ENCODE measurements around the gene PLA2G4E.

Gene PLA2G4E

GRCh38 chr15:42020713-42021273, at the start of gene PLA2G4E:
Gene PLA2G4E (minus strand): TSS chr15:42021042. CDS start chr15:42021030, 12 bp downstream.
- no peaks in the 10 kb centered on the region for H3K36me3 ChIP-seq (ENCODE audit: insufficient read depth, insufficient read length, low read length)
- no peaks in the 10 kb centered on the region for H3K4me1 ChIP-seq (ENCODE audit: insufficient read depth, insufficient read length)
- no peak for DNase-seq (ENCODE audit: low read depth, low spot score)
- TF ChIP-seq YY1 (IDR thresholded peaks at IDR 0.05; ENCODE audit: insufficient read depth, insufficient read length) (no peak), ZNF274 (IDR thresholded peaks at IDR 0.05; ENCODE audit: low read depth, low read length) (no peak), SUZ12 (IDR thresholded peaks at IDR 0.05; ENCODE audit: extremely low read depth, insufficient read depth, insufficient read length) (no peak)
- H3K9ac ChIP-seq (ENCODE audit: insufficient read length, low read depth), result no peak within 1 kb of the TSS
- H3K9me3 ChIP-seq (ENCODE audit: insufficient read depth, low read length), result peaks cover 33% of the 10 kb centered on the region; the same call in 1 of the 2 replicates
- no peaks in the 10 kb centered on the region for H3K27me3 ChIP-seq (ENCODE audit: insufficient read depth, insufficient read length)
- no peak within 1 kb of the TSS for H3K4me3 ChIP-seq (ENCODE audit: insufficient read length, low read depth)

- TF ChIP-seq ZNF274 (IDR thresholded peaks at IDR 0.05; ENCODE audit: low read depth, low read length) (no peak), SUZ12 (IDR thresholded peaks at IDR 0.05; ENCODE audit: extremely low read depth, insufficient read depth, insufficient read length) (no peak), YY1 (IDR thresholded peaks at IDR 0.05; ENCODE audit: insufficient read depth, insufficient read length) (no peak)
- Histone ChIP-seq H3K36me3 (ENCODE audit: insufficient read depth, insufficient read length, low read length) (no peaks in the 10 kb centered on the region), H3K4me3 (ENCODE audit: insufficient read length, low read depth) (no peak overlapping the region), H3K27me3 (ENCODE audit: insufficient read depth, insufficient read length) (no peaks in the 10 kb centered on the region), H3K4me1 (ENCODE audit: insufficient read depth, insufficient read length) (no peaks in the 10 kb centered on the region), H3K9me3 (ENCODE audit: insufficient read depth, low read length) (no peaks in the 10 kb centered on the region), H3K9ac (ENCODE audit: insufficient read length, low read depth) (no peak overlapping the region)
- DNase-seq (ENCODE audit: low read depth, low spot score), result no peak
These were observed 49.6 kb upstream of the PLA2G4E start for GRCh38 chr15:42070279-42070975.

GRCh38 chr15:42069496-42070278, 48.8 kb upstream of the PLA2G4E start:
- H3K4me1 ChIP-seq (ENCODE audit: insufficient read depth, insufficient read length), result no peaks in the 10 kb centered on the region
- no peaks in the 10 kb centered on the region for H3K9me3 ChIP-seq (ENCODE audit: insufficient read depth, low read length)
- H3K4me3 ChIP-seq (ENCODE audit: insufficient read length, low read depth), result no peak overlapping the region
- no peak for TF ChIP-seq ZNF274 (IDR thresholded peaks at IDR 0.05; ENCODE audit: low read depth, low read length)
- no peak for TF ChIP-seq YY1 (IDR thresholded peaks at IDR 0.05; ENCODE audit: insufficient read depth, insufficient read length)
- no peak for TF ChIP-seq SUZ12 (IDR thresholded peaks at IDR 0.05; ENCODE audit: extremely low read depth, insufficient read depth, insufficient read length)
- no peak overlapping the region for H3K9ac ChIP-seq (ENCODE audit: insufficient read length, low read depth)
- H3K27me3 ChIP-seq (ENCODE audit: insufficient read depth, insufficient read length), result no peaks in the 10 kb centered on the region
- DNase-seq (ENCODE audit: low read depth, low spot score), result no peak
- no peaks in the 10 kb centered on the region for H3K36me3 ChIP-seq (ENCODE audit: insufficient read depth, insufficient read length, low read length)

- Histone ChIP-seq H3K9ac (ENCODE audit: insufficient read length, low read depth) (no peak overlapping the region), H3K9me3 (ENCODE audit: insufficient read depth, low read length) (no peaks in the 10 kb centered on the region), H3K27me3 (ENCODE audit: insufficient read depth, insufficient read length) (no peaks in the 10 kb centered on the region), H3K36me3 (ENCODE audit: insufficient read depth, insufficient read length, low read length) (no peaks in the 10 kb centered on the region), H3K4me3 (ENCODE audit: insufficient read length, low read depth) (no peak overlapping the region), H3K4me1 (ENCODE audit: insufficient read depth, insufficient read length) (no peaks in the 10 kb centered on the region)
- no peak for DNase-seq (ENCODE audit: low read depth, low spot score)
- TF ChIP-seq ZNF274 (IDR thresholded peaks at IDR 0.05; ENCODE audit: low read depth, low read length) (no peak), SUZ12 (IDR thresholded peaks at IDR 0.05; ENCODE audit: extremely low read depth, insufficient read depth, insufficient read length) (no peak), YY1 (IDR thresholded peaks at IDR 0.05; ENCODE audit: insufficient read depth, insufficient read length) (no peak)
These were observed 48.2 kb upstream of the PLA2G4E start for GRCh38 chr15:42069025-42069424.

- Histone ChIP-seq H3K36me3 (ENCODE audit: insufficient read depth, insufficient read length, low read length) (no peaks in the 10 kb centered on the region), H3K4me1 (ENCODE audit: insufficient read depth, insufficient read length) (no peaks in the 10 kb centered on the region), H3K27me3 (ENCODE audit: insufficient read depth, insufficient read length) (no peaks in the 10 kb centered on the region), H3K4me3 (ENCODE audit: insufficient read length, low read depth) (no peak overlapping the region), H3K9me3 (ENCODE audit: insufficient read depth, low read length) (no peaks in the 10 kb centered on the region), H3K9ac (ENCODE audit: insufficient read length, low read depth) (no peak overlapping the region)
- TF ChIP-seq ZNF274 (IDR thresholded peaks at IDR 0.05; ENCODE audit: low read depth, low read length), result no peak
- TF ChIP-seq YY1 (IDR thresholded peaks at IDR 0.05; ENCODE audit: insufficient read depth, insufficient read length), result no peak
- TF ChIP-seq SUZ12 (IDR thresholded peaks at IDR 0.05; ENCODE audit: extremely low read depth, insufficient read depth, insufficient read length), result no peak
- no peak for DNase-seq (ENCODE audit: low read depth, low spot score)
These were observed 47.8 kb upstream of the PLA2G4E start for GRCh38 chr15:42068601-42069000.

GRCh38 chr15:42066764-42067415, 46.0 kb upstream of the PLA2G4E start:
- Histone ChIP-seq H3K9ac (ENCODE audit: insufficient read length, low read depth) (no peak overlapping the region), H3K9me3 (ENCODE audit: insufficient read depth, low read length) (no peaks in the 10 kb centered on the region), H3K4me1 (ENCODE audit: insufficient read depth, insufficient read length) (no peaks in the 10 kb centered on the region), H3K27me3 (ENCODE audit: insufficient read depth, insufficient read length) (no peaks in the 10 kb centered on the region), H3K36me3 (ENCODE audit: insufficient read depth, insufficient read length, low read length) (no peaks in the 10 kb centered on the region), H3K4me3 (ENCODE audit: insufficient read length, low read depth) (no peak overlapping the region)
- TF ChIP-seq YY1 (IDR thresholded peaks at IDR 0.05; ENCODE audit: insufficient read depth, insufficient read length), result no peak
- no peak for TF ChIP-seq SUZ12 (IDR thresholded peaks at IDR 0.05; ENCODE audit: extremely low read depth, insufficient read depth, insufficient read length)
- TF ChIP-seq ZNF274 (IDR thresholded peaks at IDR 0.05; ENCODE audit: low read depth, low read length), result no peak
- DNase-seq (ENCODE audit: low read depth, low spot score), result no peak

Measured in NT2/D1 (cell line).